DOHH2 (cell line): ENCODE measurements around the gene MACROD1.

Source experiments
- CTCF ChIP-seq: fragments of 200-600 bp; sonication (generic); IDR thresholded peaks from one replicate; pipeline ENCODE4 v1.5.1; 2014; ENCODE audit warnings: antibody characterized with exemption, mild to moderate bottlenecking, low read depth, low read length; ENCODE audit not compliant: poor library complexity, severe bottlenecking
- EZH2phosphoT487 ChIP-seq: fragments of 200-600 bp; sonication (generic); IDR thresholded peaks from 2 replicates; pipeline ENCODE4 v1.6.1; 2017; ENCODE audit warnings: borderline replicate concordance, mild to moderate bottlenecking, antibody characterized with exemption, low read length, moderate library complexity, mixed read lengths

GRCh38 chr11:64036087-64037026 is 129.6 kb downstream of the MACROD1 start:
- TF ChIP-seq CTCF (no peak), EZH2phosphoT487 (no peak)
